CD14-positive monocyte (primary cell): Measurements from ENCODE around the gene CLK2. TPM values are rescaled to one million over a fixed set of nuclear protein-coding genes. Genes with fewer than 3 reads are reported as not detected.

Experiments
- DNase-seq, 3 donors: peaks; one replicate each; pipeline ENCODE4 v3.0.0-alpha.2; 2011 to 2022
- H2AFZ ChIP-seq: 2 replicates; pipeline ENCODE4 v1.6.0; 2012; ENCODE audit warnings: mild to moderate bottlenecking, low read depth, low read length, inconsistent platforms; ENCODE audit not compliant: insufficient read depth, poor library complexity, severe bottlenecking
- H3K27ac ChIP-seq, 2 donors: 1 replicate in 1 of 2; 2 replicates in 1 of 2; pipeline ENCODE4 v1.5.1; 2012 to 2013; ENCODE audit warnings: low read length in 2 of 2, control low read depth in 1 of 2, inconsistent platforms in 1 of 2, low read depth in 1 of 2, mild to moderate bottlenecking in 1 of 2
- H3K27me3 ChIP-seq, 2 donors: one replicate each; pipeline versions ENCODE4 v1.6.0 to v1.6.1; 2011 to 2013; ENCODE audit warnings: low read length in 2 of 2; ENCODE audit not compliant: control insufficient read depth in 2 of 2, insufficient read depth in 2 of 2
- H3K36me3 ChIP-seq, 2 donors: replicated peaks in 1 of 2; 1 replicate in 1 of 2; 2 replicates in 1 of 2; pipeline versions ENCODE4 v1.5.1 to v1.6.1; 2012 to 2013; ENCODE audit warnings: low read length in 2 of 2, control low read depth in 1 of 2, inconsistent platforms in 1 of 2, mild to moderate bottlenecking in 1 of 2; ENCODE audit not compliant: insufficient read depth in 2 of 2, control insufficient read depth in 1 of 2
- H3K4me1 ChIP-seq, 2 donors: 1 replicate in 1 of 2; 2 replicates in 1 of 2; pipeline versions ENCODE4 v1.5.1 to v1.6.1; 2012 to 2013; ENCODE audit warnings: low read length in 2 of 2, control low read depth in 1 of 2, inconsistent platforms in 1 of 2, mild to moderate bottlenecking in 1 of 2, moderate library complexity in 1 of 2; ENCODE audit not compliant: insufficient read depth in 2 of 2, control insufficient read depth in 1 of 2
- H3K4me2 ChIP-seq: replicated peaks from 2 replicates; pipeline ENCODE3; 2012; ENCODE audit warnings: low read length, moderate library complexity, mild to moderate bottlenecking; ENCODE audit not compliant: poor library complexity, severe bottlenecking; ENCODE audit errors: extremely low read depth
- H3K4me3 ChIP-seq, 3 experiments: fragments of 200-600 bp in 1 of 3; sonication (generic) in 1 of 3; replicated peaks in 1 of 3; 1 replicate in 2 of 3; 2 replicates in 1 of 3; pipeline ENCODE4 v1.5.1; 2011 to 2013; ENCODE audit warnings: low read length in 3 of 3, mild to moderate bottlenecking in 3 of 3, control low read depth in 2 of 3, low read depth in 2 of 3, inconsistent platforms in 1 of 3, moderate library complexity in 1 of 3
- H3K79me2 ChIP-seq: 2 replicates; pipeline ENCODE4 v1.6.0; 2012; ENCODE audit warnings: mild to moderate bottlenecking, control low read depth, inconsistent platforms, low read length, moderate library complexity; ENCODE audit not compliant: insufficient read depth
- H3K9ac ChIP-seq: 2 replicates; pipeline ENCODE4 v1.6.0; 2017; ENCODE audit warnings: low read length, mild to moderate bottlenecking; ENCODE audit not compliant: insufficient read depth, poor library complexity, severe bottlenecking
- H3K9me3 ChIP-seq, 2 donors: replicated peaks in 1 of 2; 1 replicate in 1 of 2; 2 replicates in 1 of 2; pipeline versions ENCODE4 v1.5.1 to v1.6.1; 2012 to 2013; ENCODE audit warnings: low read length in 2 of 2, control low read depth in 1 of 2; ENCODE audit not compliant: control insufficient read depth in 1 of 2, insufficient read depth in 1 of 2
- H4K20me1 ChIP-seq: 2 replicates; pipeline ENCODE4 v1.6.0; 2012; ENCODE audit warnings: mild to moderate bottlenecking, low read length, control low read depth, moderate library complexity; ENCODE audit not compliant: insufficient read depth
- H3K27ac Mint-ChIP-seq, 7 donors: one replicate each; pipeline ENCODE4 v1.8.0; 2020; ENCODE audit warnings: mild to moderate bottlenecking in 7 of 7, mixed read lengths in 7 of 7, moderate library complexity in 6 of 7, inconsistent platforms in 2 of 7
- H3K27me3 Mint-ChIP-seq, 3 donors: one replicate each; pipeline ENCODE4 v1.8.0; 2021 to 2022; ENCODE audit warnings: low read depth in 3 of 3, mild to moderate bottlenecking in 3 of 3, mixed read lengths in 3 of 3, moderate library complexity in 3 of 3, inconsistent platforms in 1 of 3
- H3K36me3 Mint-ChIP-seq, 2 donors: one replicate each; pipeline ENCODE4 v1.8.0; 2020; ENCODE audit warnings: mixed read lengths in 2 of 2, inconsistent platforms in 1 of 2, mild to moderate bottlenecking in 1 of 2
- H3K4me1 Mint-ChIP-seq: one replicate; pipeline ENCODE4 v1.8.0; 2020; ENCODE audit warnings: mild to moderate bottlenecking, mixed read lengths
- H3K4me3 Mint-ChIP-seq, 2 donors: one replicate each; pipeline ENCODE4 v1.8.0; 2020; ENCODE audit warnings: mild to moderate bottlenecking in 2 of 2, mixed read lengths in 2 of 2, moderate library complexity in 1 of 2
- H3K9me3 Mint-ChIP-seq, 7 donors: one replicate each; pipeline ENCODE4 v1.8.0; 2020 to 2022; ENCODE audit warnings: mixed read lengths in 7 of 7, mild to moderate bottlenecking in 6 of 7, moderate library complexity in 6 of 7, inconsistent platforms in 2 of 7
- CTCF ChIP-seq: fragments of 200-600 bp; IDR thresholded peaks from one replicate; pipeline ENCODE4 v1.8.0; 2022; ENCODE audit warnings: antibody characterized with exemption, mild to moderate bottlenecking
- WGBS: methylation state at CpG from one replicate; pipeline ENCODE4 v1.1.5; 2013; ENCODE audit warnings: missing lambda C conversion rate; ENCODE audit not compliant: insufficient coverage; 5-methylcytosine and 5-hydroxymethylcytosine counted together
- intact Hi-C, 2 donors: fragments of 100-400 bp; cut with micrococcal nuclease; formaldehyde crosslinking; loops; one replicate each; pipeline versions ENCODE4 v1.15.0 to v1.15.1; 2023
- polyA plus RNA-seq, 3 donors: library from polyadenylated mRNA; depleted of rRNA in 1 of 3; unstranded in 2 of 3; stranded (reverse) in 1 of 3; fragments of 300-500 nt in 2 of 3; fragments of >200 nt in 1 of 3; fragmentation: Illumina TruSeq in 2 of 3; gene quantifications; 1 replicate in 2 of 3; 2 replicates in 1 of 3; pipeline ENCODE4 v1.2.3, GENCODE V29; 2012 to 2021

CLK2 gene
- polyA plus RNA-seq, 3 donors: 7.3 to 143 (median 9.6) TPM

- Histone ChIP-seq H3K36me3 (no peaks in the 10 kb centered on the region), H2AFZ (peak overlapping the region; percentile 35), H3K4me1 (peaks cover 6 to 9% of the 10 kb centered on the region in 2 donors), H3K4me2 (no peak overlapping the region), H3K27me3 (peaks cover 17 to 44% of the 10 kb centered on the region in 2 donors), H3K9me3 (no peaks in the 10 kb centered on the region), H3K27ac (no peak overlapping the region), H4K20me1 (no peaks in the 10 kb centered on the region), H3K79me2 (no peaks in the 10 kb centered on the region), H3K4me3 (no peak overlapping the region), H3K9ac (no peak overlapping the region)
- no peak for DNase-seq
- intact Hi-C loops: no loop called here
- peaks cover 0 to 5% of the 10 kb centered on the region in 2 donors for H3K36me3 Mint-ChIP-seq
- H3K27ac Mint-ChIP-seq: no peak overlapping the region
- H3K27me3 Mint-ChIP-seq: peaks cover 43 to 68% (median 56%) of the 10 kb centered on the region in 3 donors
- H3K4me1 Mint-ChIP-seq: peaks cover 10% of the 10 kb centered on the region
- no peak for TF ChIP-seq CTCF
- H3K9me3 Mint-ChIP-seq: peaks cover 0 to 5% (median 3%) of the 10 kb centered on the region in 7 donors
- H3K4me3 Mint-ChIP-seq: peak overlapping the region in 1 of 2 donors; percentile 73
- WGBS: 20% methylated on average over 45 of the region's 47 CpGs
These were observed 22.1 kb upstream of the CLK2 start for GRCh38 chr1:155295183-155295941.

DNA sequence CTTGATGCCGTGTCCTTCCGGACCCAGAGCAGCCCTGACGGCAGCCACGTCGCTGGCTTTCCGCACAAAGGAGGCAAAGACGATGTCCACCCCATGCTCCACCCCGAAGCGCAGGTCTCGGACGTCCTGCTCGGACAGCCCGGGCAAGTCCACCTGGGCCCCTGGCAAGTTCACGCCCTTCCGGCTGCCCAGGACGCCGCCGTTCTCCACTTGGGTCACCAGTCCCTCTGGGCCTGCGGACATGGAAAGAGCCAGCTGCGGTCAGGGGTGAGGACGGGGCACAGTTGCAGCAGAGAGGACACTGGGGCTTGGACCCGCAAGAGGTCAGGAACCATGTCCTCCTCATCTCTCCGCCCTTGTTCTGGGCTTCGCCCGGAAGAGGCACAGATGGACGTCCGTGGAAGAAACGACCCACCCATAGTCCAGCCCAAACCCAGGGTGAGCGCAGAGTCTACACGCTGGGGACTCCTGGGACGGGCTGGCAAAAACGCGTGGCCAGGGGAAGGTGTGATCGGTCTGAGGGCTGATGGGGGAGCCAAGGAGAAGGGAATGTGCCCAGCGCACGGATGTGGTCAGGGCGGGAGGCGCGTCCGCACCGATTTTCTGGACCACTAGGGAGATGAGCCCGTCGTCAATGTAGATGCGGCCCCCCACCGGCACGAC is 21.3 kb upstream of the CLK2 start:
- Histone ChIP-seq H2AFZ (peak overlapping the region; percentile 35), H3K79me2 (no peaks in the 10 kb centered on the region), H3K27ac (no peak overlapping the region), H3K9me3 (no peaks in the 10 kb centered on the region), H3K9ac (no peak overlapping the region), H4K20me1 (no peaks in the 10 kb centered on the region), H3K27me3 (peaks cover 17 to 44% of the 10 kb centered on the region in 2 donors), H3K36me3 (no peaks in the 10 kb centered on the region), H3K4me3 (no peak overlapping the region), H3K4me2 (no peak overlapping the region), H3K4me1 (peaks cover 6 to 9% of the 10 kb centered on the region in 2 donors)
- Mint-ChIP-seq H3K9me3 (peaks cover 0 to 5% (median 3%) of the 10 kb centered on the region in 7 donors), H3K4me3 (peak overlapping the region; percentile 49 to 73), H3K27me3 (peaks cover 43 to 68% (median 56%) of the 10 kb centered on the region in 3 donors), H3K4me1 (peaks cover 10% of the 10 kb centered on the region), H3K36me3 (peaks cover 0 to 5% of the 10 kb centered on the region in 2 donors), H3K27ac (peak overlapping the region in 1 of 7 donors; percentile 44)
- WGBS: 28% methylated on average over 39 of the region's 46 CpGs
- TF ChIP-seq CTCF: no peak
- intact Hi-C loops: no loop called here
- no peak for DNase-seq
